Ramos (cell line): ENCODE results near the gene CDH4.

Experiments used
- in situ Hi-C: fragments of 300-500 bp; cut with MboI; formaldehyde crosslinking; loops from one replicate; pipeline ENCODE4 v1.14.3; 2022; ENCODE audit warnings: low sequenced_read_pairs; ENCODE audit not compliant: unreplicated experiment

CDH4 gene

DNA sequence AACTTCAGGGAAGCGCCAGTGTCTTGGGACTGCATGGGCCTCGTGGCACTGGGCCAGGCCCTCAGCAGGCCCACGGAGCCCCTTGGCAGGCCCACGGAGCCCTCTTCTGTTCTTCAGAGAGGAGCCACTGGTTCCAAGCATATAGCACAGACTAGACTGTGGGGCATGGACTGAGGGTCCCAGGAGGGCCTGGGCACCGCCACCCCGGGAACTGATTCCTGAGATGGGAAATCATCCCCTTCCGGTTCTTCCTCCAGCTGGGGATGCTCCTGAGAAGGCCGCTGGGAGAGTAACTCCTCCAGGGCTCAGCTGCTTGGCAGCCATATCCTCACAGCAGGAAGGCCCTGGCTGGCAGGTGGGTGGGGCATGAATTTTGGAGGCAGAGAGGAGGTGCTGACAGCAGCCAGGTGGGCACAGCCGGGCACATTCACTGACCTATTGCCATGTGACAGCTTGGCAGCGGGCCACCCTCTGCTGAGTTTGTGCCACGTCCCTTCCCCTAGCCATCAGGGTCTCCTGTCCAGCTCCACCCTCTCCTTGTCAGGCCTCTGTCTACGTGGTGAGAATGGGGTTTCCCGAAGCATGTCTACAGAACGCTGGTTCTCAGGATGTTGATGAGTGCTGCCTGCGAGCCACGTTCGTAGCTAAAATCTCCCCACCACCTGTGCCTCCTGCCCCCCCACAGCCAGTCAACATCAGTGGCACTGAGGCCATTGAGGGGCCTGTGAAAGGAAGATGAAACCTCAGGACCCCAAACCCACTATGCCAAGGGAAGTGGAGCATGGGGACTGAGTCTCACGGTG lies 661.6 kb downstream of the CDH4 start:
- in situ Hi-C loops, result no loop called here

DNA sequence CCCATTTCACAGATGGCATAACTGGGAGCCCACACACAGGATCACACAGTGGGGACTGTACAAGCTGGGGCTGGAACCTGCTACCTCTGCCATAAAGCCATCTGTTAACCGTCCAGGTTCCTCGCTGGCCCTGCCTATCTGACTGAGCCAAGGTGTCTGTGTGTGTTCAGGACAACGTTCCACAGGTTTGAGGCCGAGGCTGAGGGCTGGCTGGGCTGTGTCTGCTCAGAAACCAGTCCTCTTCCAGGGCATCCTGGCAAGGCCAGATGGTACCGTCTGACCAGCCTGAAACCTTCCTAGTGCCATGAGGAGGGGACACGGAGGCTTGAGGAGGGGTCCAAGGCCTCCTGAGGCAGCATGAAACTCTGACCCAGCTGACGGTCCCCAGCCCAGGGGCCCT lies 663.0 kb downstream of the CDH4 start:
- in situ Hi-C loops, result no loop called here

DNA sequence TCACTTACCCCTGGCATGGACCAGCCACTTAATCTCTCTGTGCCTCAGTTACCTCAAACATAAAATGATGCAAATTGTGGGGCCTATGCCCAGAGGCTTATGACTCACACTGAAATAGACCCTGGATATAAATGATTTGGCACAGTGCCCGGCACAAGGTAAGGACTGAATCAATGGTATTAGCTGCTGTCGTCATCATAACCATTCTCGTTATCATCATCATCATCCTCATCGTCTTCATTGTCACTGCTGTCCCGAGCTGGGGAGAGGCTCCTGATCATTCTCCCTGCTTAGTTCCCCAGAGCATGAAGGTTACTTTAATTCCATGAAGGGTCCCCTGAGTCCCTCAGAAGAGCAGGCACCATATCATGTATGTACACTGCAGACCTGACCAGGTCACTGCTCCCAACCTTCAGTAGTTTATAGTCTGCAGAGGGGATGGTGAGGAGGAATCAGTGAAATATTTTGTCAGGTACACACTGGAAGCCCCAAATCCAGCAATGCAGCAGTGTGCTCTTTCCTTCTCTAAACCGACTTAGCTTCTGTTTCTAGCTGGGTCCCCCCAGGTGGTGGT lies 664.3 kb downstream of the CDH4 start:
- in situ Hi-C loops, result no loop called here

DNA sequence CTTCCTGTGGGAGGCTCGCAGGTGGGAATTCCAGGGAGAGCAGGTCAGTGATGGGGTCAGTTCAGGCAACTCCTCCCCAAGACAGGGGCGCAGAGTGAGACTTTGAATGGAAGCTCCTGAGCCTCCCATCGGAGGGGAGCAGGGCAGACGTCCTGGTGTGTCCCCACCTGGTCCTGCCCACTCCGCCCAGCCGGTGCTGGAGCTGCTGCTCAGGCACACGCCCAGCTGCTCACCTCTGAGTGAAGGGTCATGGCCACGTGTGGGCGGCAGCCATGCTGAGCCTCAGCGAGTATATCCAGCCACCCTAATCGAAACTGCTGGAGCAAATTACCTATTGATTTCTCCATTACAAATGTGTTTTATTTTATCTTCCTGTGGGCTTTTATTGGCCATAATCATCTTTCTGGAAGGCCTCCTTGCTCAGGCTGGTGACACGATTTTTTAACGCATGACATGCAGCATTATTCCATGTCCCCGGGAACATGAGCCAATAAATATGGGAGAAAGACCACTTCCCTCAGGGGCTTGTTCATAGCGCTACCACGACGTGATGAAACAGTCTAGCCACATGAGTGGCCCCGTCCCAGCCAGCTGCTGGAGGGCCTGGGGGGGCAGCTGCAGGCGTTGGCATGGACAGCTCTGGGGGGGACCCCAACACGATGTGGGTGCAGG lies 665.5 kb downstream of the CDH4 start:
- in situ Hi-C loops, result no loop called here

DNA sequence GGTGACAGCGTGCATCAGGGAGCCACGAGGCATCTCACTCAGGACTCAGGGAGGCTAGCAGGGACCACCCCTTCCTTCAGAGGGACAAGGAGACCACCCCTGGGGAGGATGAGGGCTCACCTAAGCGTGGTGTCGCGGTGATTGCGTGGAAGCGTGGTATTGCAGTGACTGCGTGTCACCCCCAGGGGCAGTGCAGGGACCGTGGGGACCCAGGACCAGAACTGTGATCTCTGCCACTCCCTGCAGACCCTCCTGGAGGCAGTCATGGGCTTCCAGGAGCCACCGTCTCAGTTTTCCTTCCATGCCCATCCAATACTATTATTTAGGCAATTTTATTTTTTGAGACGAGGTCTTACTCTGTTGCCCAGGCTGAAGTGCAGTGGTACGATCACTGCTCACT lies 666.5 kb downstream of the CDH4 start:
- in situ Hi-C loops, result no loop called here

DNA sequence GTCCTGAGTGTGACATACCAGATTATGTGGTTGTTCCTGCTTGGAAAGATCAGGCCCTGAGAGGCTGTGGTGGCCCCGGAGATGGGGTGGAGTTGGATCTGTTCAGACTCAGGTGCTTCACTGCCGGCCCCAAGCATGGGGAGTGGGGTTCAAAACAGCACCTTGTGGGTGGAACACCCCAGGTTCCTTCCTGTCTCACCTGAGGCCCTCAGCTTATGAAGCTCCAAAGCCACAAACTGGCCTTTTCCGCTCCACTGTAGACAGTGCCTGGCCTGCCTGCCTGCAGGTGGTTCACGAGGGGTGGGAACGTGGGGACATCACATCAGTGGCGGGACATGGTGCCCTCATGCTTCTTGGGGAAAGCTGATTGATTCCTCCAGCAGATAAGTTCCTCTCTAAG lies 667.2 kb downstream of the CDH4 start:
- in situ Hi-C loops, result no loop called here

DNA sequence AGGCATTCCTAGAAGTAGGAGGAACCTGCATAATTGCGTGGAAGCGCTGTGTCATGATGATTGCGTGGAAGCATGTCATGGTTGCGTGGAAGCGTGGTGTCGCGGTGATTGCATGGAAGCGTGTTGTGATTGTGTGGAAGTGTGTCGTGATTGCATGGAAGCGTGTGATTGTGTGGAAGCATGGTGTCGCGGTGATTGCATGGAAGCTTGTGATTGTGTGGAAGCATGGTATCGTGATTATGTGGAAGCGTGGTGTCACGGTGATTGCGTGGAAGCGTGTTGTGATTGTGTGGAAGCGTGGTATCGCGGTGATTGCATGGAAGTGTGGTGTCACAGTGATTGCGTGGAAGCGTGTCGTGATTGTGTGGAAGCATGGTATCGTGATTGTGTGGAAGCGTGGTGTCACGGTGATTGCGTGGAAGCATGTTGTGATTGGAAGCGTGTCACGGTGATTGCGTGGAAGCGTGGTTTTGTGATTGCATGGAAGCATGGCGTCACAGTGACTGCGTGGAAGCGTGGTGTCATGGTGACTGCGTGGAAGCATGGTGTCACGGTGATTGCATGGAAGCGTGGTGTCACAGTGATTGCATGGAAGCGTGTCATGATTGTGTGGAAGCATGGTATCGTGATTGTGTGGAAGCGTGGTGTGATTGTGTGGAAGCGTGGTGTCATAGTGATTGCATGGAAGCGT lies 667.8 kb downstream of the CDH4 start:
- in situ Hi-C loops, result no loop called here

DNA sequence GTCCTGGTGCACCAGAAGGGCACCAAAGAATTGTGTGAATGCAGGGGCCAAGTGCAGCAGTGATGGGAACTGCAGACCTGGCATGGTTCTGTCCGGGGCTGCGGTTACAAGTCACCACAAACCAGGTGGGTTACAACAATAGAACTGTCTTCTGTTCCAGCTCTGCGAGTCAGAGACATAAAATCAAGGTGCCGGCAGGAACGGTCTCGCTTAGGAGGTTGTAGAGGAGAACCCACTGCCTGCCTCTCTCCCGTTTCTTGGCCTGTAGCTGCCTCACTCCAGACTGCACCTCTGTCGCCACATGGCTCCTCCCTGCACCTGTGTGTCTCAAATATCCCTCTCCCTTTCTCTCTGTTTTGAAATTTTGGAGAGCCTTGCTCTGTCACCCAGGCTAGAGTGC lies 670.4 kb downstream of the CDH4 start:
- in situ Hi-C loops, result no loop called here

DNA sequence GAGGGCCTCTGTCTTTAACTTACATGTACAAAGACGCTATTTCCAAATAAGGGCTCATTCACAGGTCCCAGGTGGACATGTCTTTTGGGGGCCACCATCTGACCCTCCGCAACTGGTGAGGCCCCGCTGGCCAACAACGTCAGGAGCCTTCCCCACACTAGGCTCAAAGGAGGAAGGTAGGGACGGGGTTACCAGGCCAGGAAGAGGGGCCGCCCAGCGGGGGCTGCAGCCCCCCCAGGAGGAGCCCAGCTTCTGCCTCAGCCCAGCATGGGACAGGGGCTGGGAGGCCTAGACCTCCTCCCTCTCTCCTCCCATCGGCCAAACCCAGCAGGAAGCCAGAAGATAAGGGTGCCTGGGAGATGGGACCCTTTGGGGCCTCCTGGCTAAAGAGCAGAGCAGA lies 670.9 kb downstream of the CDH4 start:
- in situ Hi-C loops, result no loop called here

DNA sequence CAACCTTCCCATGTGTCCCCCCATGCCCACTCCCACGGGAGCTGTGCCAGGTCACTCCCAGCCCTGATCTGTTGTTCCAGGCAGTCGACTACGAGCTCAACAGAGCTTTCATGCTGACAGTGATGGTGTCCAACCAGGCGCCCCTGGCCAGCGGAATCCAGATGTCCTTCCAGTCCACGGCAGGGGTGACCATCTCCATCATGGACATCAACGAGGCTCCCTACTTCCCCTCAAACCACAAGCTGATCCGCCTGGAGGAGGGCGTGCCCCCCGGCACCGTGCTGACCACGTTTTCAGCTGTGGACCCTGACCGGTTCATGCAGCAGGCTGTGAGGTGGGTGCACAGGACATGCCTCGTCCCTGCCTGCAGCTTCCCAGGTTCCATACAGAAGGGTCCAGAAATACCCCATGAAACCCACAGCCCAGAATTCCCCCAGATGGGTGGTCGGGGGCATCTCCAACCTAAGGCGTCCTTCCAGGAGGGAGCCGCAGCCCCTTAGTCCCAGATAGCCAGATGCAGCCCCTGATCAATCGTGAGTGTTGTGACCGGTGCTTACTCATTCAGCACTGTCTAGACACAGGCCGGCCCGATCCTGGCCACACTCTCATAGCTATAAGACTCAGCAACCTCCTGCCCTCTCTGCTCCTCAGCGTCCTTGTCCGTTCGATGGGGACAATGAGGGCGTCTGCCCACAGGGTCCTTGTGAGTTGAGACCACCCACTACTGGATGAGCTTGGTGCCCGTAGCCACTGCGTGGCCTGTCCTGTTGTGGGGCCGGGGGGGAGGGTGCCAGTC lies 671.5 kb downstream of the CDH4 start:
- in situ Hi-C loops, result no loop called here

DNA sequence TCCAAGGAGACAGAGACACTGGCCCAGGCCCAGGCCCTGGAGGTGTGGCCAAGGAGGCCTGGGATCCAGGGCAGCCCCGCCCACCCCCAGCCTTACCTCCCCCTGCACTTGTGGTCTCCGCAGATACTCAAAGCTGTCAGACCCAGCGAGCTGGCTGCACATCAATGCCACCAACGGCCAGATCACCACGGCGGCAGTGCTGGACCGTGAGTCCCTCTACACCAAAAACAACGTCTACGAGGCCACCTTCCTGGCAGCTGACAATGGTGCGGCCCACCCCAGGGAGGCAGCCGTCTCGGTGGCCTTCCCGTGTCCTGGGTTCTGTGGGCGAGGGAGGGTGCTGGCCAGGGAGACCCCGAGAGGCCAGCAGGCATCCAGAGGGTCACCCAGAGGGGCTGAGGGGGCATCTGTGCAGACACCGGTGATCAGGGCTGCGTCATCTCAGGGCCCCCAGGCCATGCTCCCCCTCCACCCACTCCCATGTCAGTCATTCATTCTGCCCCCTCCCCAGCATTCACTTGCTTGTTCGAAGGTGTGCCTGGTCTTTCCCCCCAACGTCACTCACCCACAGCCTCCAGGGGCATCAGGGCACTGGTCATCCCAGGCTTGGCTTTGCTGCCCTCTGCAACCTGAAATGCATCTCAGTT lies 672.3 kb downstream of the CDH4 start:
- in situ Hi-C loops, result no loop called here

DNA sequence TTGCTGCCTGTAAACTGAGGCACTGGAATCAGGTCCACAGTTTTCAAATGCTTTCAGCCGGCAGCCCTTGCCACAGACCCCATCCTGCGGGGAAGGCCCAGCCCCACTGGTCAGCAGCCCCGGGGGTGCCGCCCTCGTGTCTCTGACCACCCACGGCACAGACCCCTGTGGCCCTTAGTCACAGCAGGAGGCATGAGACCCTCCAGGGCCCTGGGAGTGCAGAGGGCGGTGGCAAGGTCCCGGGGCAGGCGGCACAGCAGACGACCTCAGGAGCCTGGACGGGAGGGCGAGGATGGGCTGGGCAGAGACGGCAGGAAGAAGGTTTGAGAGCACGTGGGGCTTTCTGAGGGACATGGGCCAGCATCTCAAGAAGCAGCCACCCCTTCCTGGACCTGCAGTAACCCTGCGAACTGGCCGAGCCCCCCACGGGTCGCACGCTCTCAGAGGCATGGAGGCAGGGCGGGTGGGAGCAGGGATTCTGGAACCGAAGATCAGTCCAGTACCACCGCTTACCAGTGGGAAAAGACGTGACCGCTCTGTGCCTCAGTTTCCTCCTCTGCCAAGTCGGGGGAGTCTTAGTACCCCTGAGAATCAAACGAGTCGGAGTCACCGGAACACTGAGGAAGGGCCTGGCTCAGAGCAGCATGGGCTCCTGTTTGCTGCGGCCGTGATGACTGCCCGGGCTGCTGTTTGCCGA lies 672.9 kb downstream of the CDH4 start:
- in situ Hi-C loops, result no loop called here

DNA sequence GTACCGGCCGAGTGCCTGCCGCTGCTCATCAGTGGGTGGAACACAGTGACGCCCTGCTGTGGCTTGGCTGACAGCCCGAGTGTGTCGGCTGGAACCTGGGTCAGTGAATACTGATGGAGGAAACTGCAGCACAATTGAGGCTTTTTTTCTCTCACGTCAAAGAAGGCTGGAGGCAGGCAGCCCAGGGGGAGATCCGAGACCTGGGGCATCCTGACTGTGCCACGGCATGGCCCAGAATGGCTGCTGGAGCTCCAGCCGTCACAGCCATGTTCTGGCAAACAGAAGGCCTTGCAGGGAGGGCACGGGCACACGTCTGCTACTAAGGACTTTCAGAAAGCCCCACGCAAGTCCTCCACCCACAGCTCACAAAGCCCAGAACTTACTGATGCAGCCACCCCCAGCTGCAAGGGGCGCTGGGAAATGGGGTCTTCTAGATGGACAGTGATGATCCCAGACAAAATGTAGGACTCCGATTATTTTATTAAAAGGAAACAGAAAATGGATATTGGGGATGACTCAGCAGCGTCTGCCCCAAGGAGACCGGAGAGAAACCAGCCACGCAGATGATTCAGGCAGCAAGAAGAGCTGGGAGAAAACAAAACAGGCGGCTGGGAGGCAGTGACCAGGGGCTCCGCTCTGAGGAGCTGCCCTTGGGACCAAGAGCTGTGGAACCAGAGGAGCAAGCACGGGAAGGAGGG lies 673.6 kb downstream of the CDH4 start:
- in situ Hi-C loops, result no loop called here

DNA sequence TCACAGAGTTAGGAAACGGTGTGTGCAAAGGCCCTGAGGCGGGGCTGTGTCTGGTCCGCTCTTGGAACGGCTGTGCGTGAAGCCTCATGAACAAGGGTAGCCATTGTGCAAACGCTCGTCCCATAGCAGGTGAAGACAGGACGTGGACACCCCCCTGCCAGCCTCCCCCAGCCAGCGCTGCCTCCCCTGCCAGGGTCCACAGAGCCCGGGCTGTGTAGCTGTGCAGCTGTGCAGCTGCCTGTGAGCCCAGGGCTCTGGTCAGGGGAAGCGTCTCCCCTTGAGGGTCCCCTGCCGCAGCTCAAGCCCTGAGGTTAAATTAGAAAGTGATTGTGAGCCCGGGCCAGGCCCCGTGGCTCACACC lies 674.2 kb downstream of the CDH4 start:
- in situ Hi-C loops, result no loop called here

DNA sequence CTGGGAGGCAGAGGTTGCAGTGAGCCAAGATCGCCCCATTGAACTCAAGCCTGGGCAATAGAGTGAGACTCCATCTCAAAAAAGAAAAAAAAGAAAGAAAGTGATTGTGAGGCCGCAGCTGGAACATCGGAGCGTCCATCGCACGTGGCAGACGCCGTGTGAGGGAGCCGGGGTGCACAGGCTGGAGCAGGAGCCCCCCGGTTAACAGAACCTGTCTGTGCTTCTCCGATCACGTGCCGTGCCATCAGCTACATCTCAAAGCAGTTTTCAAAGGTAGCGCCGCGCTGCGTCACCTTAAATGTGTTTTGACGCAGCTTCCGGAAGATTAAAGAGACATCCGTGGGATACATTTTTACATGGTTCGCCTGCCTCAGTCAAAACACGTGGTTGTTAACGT lies 674.7 kb downstream of the CDH4 start:
- in situ Hi-C loops, result no loop called here

DNA sequence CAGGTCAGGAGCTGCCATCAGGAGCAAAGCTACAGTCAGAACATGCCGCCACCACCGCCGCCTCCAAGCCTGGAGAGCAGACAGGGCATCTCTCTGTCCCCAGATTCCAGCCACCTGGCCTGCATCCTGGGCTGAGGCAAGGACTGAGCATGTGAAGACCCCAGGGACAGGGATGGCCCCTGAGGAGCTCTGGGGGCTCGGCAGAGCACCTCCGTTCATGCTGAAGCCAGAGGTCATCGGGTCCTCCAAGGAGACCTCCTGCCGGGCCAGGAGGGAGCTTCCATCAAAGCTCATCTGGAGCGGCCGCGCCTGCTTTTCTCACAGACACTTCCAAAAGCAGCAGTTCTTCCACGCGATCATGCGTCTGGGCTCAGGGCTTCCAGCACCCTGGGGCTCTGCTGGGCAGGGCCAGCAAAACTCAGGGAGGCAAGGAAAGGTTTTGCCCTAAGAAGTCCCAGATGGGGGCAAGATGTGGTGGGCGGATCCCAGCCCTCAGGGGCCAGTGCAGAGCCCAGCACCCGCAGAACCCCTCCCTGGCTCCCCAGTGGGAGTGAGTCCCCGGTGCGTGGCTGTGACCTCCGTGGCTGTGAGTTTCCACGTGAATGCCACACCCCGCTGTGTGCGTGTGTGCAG lies 675.2 kb downstream of the CDH4 start:
- in situ Hi-C loops, result no loop called here

DNA sequence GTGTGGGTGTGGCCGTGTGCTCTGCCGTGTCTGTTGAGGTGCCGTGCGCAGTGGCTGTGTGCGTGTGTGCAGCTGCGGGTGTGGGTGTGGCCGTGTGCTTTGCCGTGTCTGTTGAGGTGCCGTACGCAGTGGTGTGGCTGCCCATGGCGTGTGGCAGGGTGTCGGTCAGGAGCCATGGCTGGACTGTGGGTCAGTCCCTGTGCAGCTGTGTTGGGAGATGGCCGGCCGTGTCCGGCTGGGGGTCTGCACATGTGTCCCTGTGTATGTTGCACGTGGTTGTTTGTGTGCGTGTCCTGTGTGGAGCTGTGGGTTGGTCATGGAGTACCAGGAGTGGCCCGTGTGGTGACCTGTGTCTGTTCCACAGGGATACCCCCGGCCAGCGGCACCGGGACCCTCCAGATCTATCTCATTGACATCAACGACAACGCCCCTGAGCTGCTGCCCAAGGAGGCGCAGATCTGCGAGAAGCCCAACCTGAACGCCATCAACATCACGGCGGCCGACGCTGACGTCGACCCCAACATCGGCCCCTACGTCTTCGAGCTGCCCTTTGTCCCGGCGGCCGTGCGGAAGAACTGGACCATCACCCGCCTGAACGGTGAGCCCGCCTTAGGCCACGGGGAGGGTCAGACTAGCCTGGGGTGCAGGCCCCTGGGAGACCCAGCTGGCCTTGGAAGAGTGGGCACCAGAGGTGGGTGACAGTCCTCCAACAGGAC lies 675.9 kb downstream of the CDH4 start:
- in situ Hi-C loops, result no loop called here

DNA sequence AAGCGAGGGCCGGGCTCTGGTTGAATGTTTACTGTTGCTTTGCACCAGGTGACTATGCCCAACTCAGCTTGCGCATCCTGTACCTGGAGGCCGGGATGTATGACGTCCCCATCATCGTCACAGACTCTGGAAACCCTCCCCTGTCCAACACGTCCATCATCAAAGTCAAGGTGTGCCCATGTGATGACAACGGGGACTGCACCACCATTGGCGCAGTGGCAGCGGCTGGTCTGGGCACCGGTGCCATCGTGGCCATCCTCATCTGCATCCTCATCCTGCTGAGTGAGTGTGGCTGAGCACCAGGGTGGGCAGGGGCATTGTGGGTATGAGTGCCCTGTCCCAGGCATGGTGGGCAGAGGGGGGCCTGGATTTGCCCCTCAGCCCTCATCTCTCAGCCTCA lies 677.5 kb downstream of the CDH4 start:
- in situ Hi-C loops, result no loop called here
